Lung (tissue), 16 donors: ENCODE measurements around the gene PTCD3. TPM values are rescaled to one million over a fixed set of nuclear protein-coding genes. Genes with fewer than 3 reads are reported as not detected.

ENCODE experiments used
- ATAC-seq: fragments of 200-7000 bp; cut with Tn5 transposase; one replicate; pipeline ENCODE4 v1.9.1; 2020; ENCODE audit warnings: moderate number of reproducible peaks; ENCODE audit not compliant: insufficient read depth, low FRiP score
- DNase-seq, 3 donors: peaks; one replicate each; pipeline ENCODE4 v3.0.0-alpha.2; 2013 to 2017
- H3K27ac ChIP-seq, 2 donors: one replicate each; pipeline ENCODE4 v1.5.1; 2013; ENCODE audit warnings: mild to moderate bottlenecking in 2 of 2, moderate library complexity in 2 of 2, control low read depth in 1 of 2, inconsistent platforms in 1 of 2, low read depth in 1 of 2, low read length in 1 of 2
- H3K27me3 ChIP-seq, 3 donors: one replicate each; pipeline ENCODE4 v1.5.1; 2013; ENCODE audit warnings: low read length in 2 of 3; ENCODE audit not compliant: control insufficient read depth in 3 of 3, insufficient read depth in 3 of 3
- H3K36me3 ChIP-seq, 4 donors: one replicate each; pipeline ENCODE4 v1.5.1; 2013; ENCODE audit warnings: low read length in 4 of 4, mild to moderate bottlenecking in 1 of 4, moderate library complexity in 1 of 4; ENCODE audit not compliant: control insufficient read depth in 4 of 4, insufficient read depth in 4 of 4
- H3K4me1 ChIP-seq, 5 donors: one replicate each; pipeline ENCODE4 v1.5.1; 2013; ENCODE audit warnings: low read length in 5 of 5, mild to moderate bottlenecking in 2 of 5, moderate library complexity in 1 of 5; ENCODE audit not compliant: control insufficient read depth in 5 of 5, insufficient read depth in 5 of 5
- H3K4me3 ChIP-seq: one replicate; pipeline ENCODE4 v1.5.1; 2013; ENCODE audit warnings: mild to moderate bottlenecking, control low read depth, moderate library complexity
- H3K9ac ChIP-seq, 2 donors: one replicate each; pipeline ENCODE4 v1.5.1; 2013; ENCODE audit warnings: low read length in 2 of 2, control low read depth in 1 of 2; ENCODE audit not compliant: insufficient read depth in 1 of 2
- H3K9me3 ChIP-seq, 4 donors: one replicate each; pipeline ENCODE4 v1.5.1; 2013; ENCODE audit warnings: low read length in 3 of 4, mild to moderate bottlenecking in 1 of 4, moderate library complexity in 1 of 4; ENCODE audit not compliant: control insufficient read depth in 4 of 4, insufficient read depth in 3 of 4
- CTCF ChIP-seq: IDR thresholded peaks from 2 replicates; pipeline ENCODE4 v1.5.1; 2012; ENCODE audit warnings: mild to moderate bottlenecking; ENCODE audit errors: control extremely low read depth, extremely low read depth
- WGBS, 2 donors: extraction: QIAGEN DNeasy Blood & Tissue Kit; methylation state at CpG; one replicate each; pipeline ENCODE4 v1.1.7; 2013; 5-methylcytosine and 5-hydroxymethylcytosine counted together
- long read RNA-seq, 5 donors: transcript quantifications; one replicate each; lab custom pipeline, GENCODE V29; 2026
- polyA plus RNA-seq, 2 donors: library from polyadenylated mRNA; stranded (reverse); fragments of 200-250 nt; gene quantifications; one replicate each; pipeline ENCODE4 v1.2.1, GENCODE V29; 2013
- total RNA-seq, 2 donors: library from RNA; depleted of rRNA in 1 of 2; stranded (reverse); fragments of >200 nt in 1 of 2; gene quantifications; one replicate each; pipeline ENCODE4 v1.2.1, GENCODE V29; 2014 to 2021
- donor health status: control.
- donor health status: control.
- donor health status: Bipolar disorder and iron deficiency.
- donor health status: healthy.
- donor health status: DM: yes; HTN: yes; CAD: no.

PTCD3 gene
- total RNA-seq (100 to 1,000 TPM in 1 of 2 donors, 10 to 100 TPM in 1; 62.3 to 172 TPM), polyA plus RNA-seq (10 to 100 TPM; 22.7 to 26.2 TPM)
- long read RNA-seq, donor 1, full-length matches to known transcripts, result 5 of 26 reads
- long read RNA-seq, donor 1, partial matches to known transcripts, result 21 of 26 reads
- long read RNA-seq, donor 1, other reads (novel, unspliced or antisense), result 0 of 26 reads
- long read RNA-seq, donor 2, partial matches to known transcripts, result 7 of 9 reads
- long read RNA-seq, donor 2, other reads (novel, unspliced or antisense), result 0 of 9 reads
- long read RNA-seq, donor 3, full-length matches to known transcripts, result 6 of 51 reads
- long read RNA-seq, donor 3, partial matches to known transcripts, result 28 of 51 reads
- long read RNA-seq, donor 3, other reads (novel, unspliced or antisense), result 17 of 51 reads
- long read RNA-seq, donor 4, partial matches to known transcripts, result 9 of 10 reads
- long read RNA-seq, donor 4, other reads (novel, unspliced or antisense), result 0 of 10 reads
- long read RNA-seq, donor 5, full-length matches to known transcripts, result 8 of 28 reads
- long read RNA-seq, donor 5, partial matches to known transcripts, result 20 of 28 reads
- long read RNA-seq, donor 5, other reads (novel, unspliced or antisense), result 0 of 28 reads

GRCh38 chr2:86105969-86106945 lies at the start of gene PTCD3:
Gene PTCD3, plus strand, starts transcription at chr2:86106235. Its CDS starts 13 bp downstream, at chr2:86106248.
- no peak for TF ChIP-seq CTCF
- WGBS, 2 donors, result 0% methylated on average over 44 of the region's 44 CpGs
- H3K4me1 ChIP-seq, result peaks cover 0 to 23% (median 10%) of the 10 kb centered on the region in 5 donors
- peak within 1 kb of the TSS; percentile 83 for H3K4me3 ChIP-seq
- peak within 1 kb of the TSS; percentile 70 to 80 for H3K9ac ChIP-seq
- peak; percentile 94 for ATAC-seq
- no peaks in the 10 kb centered on the region for H3K27me3 ChIP-seq
- peak; percentile 94 to 97 (median 97) for DNase-seq
- H3K9me3 ChIP-seq, result no peaks in the 10 kb centered on the region
- H3K36me3 ChIP-seq, result peaks cover 5 to 28% (median 16%) of the 10 kb centered on the region in 4 donors
- peak within 1 kb of the TSS; percentile 84 to 87 for H3K27ac ChIP-seq

GRCh38 chr2:86056590-86057331 lies 49.3 kb upstream of the PTCD3 start:
- Histone ChIP-seq H3K4me1 (no peaks in the 10 kb centered on the region), H3K4me3 (no peak overlapping the region), H3K9me3 (no peaks in the 10 kb centered on the region), H3K27me3 (no peaks in the 10 kb centered on the region), H3K36me3 (peaks cover 15 to 31% (median 28%) of the 10 kb centered on the region in 4 donors), H3K27ac (no peak overlapping the region), H3K9ac (no peak overlapping the region)
- TF ChIP-seq CTCF, result no peak
- WGBS, 2 donors, result 94 to 98% methylated on average over 4 of the region's 4 CpGs
- no peak for DNase-seq
- ATAC-seq, result no peak

- WGBS, 2 donors, result 54 to 83% methylated on average over 2 of the region's 2 CpGs
- no peak overlapping the region for H3K27ac ChIP-seq
- TF ChIP-seq CTCF, result no peak
- DNase-seq (no peak), ATAC-seq (no peak)
- no peak overlapping the region for H3K9ac ChIP-seq
- H3K36me3 ChIP-seq, result peaks cover 18 to 48% (median 38%) of the 10 kb centered on the region in 4 donors
- H3K4me1 ChIP-seq, result no peaks in the 10 kb centered on the region
- H3K27me3 ChIP-seq, result no peaks in the 10 kb centered on the region
- H3K9me3 ChIP-seq, result peaks cover 0 to 4% (median 1%) of the 10 kb centered on the region in 4 donors
- H3K4me3 ChIP-seq, result no peak overlapping the region
These were observed 44.0 kb upstream of the PTCD3 start for GRCh38 chr2:86062043-86062442.
